Cerebellar cortex (tissue), 1 donor: ENCODE data around the gene ASGR2.

ENCODE experiments used
- DNase-seq: peaks from one replicate; pipeline ENCODE4 v3.0.0-alpha.2; 2015; ENCODE audit warnings: low spot score

The ASGR2 gene

GRCh38 chr17:7060165-7060891, 54.3 kb downstream of the ASGR2 start:
- no peak for DNase-seq

GRCh38 chr17:7058831-7059447, 55.7 kb downstream of the ASGR2 start:
- DNase-seq, result no peak

- no peak for DNase-seq
These were observed 58.2 kb downstream of the ASGR2 start for GRCh38 chr17:7056386-7056785.
